Measurements from ENCODE around the gene PVALEF. TPM values are rescaled to one million over a fixed set of nuclear protein-coding genes. Genes with fewer than 3 reads are reported as not detected.

Gene PVALEF
- polyA plus RNA-seq, 1 of the 3 experiments (the other 2 are of a cell fraction): not detected

- TF ChIP-seq JUND (IDR thresholded peaks at IDR 0.05): no peak
Observed at GRCh38 chr17:81228834-81229665, 63.7 kb downstream of the PVALEF start.

GRCh38 chr17:81229666-81229920 is 64.3 kb downstream of the PVALEF start:
- Histone ChIP-seq H3K9me2 (no peaks in the 10 kb centered on the region), H3K79me2 (ENCODE audit: insufficient read depth) (no peaks in the 10 kb centered on the region), H3K27me3 (ENCODE audit: insufficient read depth) (no peaks in the 10 kb centered on the region), H4K20me1 (ENCODE audit: insufficient read depth) (no peaks in the 10 kb centered on the region), H3K36me3 (replicated peaks in 1 of 2; ENCODE audit: control insufficient read depth in 1 of 2, insufficient read depth in 2 of 2, low read length in 1 of 2) (peaks cover 0 to 46% of the 10 kb centered on the region in 2 experiments), H3K9me3 (no peaks in the 10 kb centered on the region), H2AFZ (ENCODE audit: low read depth) (no peak overlapping the region), H3K4me1 (ENCODE audit: control insufficient read depth in 1 of 2, insufficient read depth in 2 of 2, low read depth in 1 of 2, low read length in 1 of 2) (no peaks in the 10 kb centered on the region), H3K4me3 (ENCODE audit: low read depth in 2 of 2, low read length in 1 of 2) (no peak overlapping the region), H3K4me2 (no peak overlapping the region), H3K9ac (no peak overlapping the region), H3K27ac (ENCODE audit: low read depth in 2 of 2, low read length in 1 of 2) (no peak overlapping the region), H3F3A (replicated peaks; ENCODE audit: insufficient read depth) (peaks cover 13% of the 10 kb centered on the region)
- TF ChIP-seq PBX3 (IDR thresholded peaks at IDR 0.05): no peak
- no peak for TF ChIP-seq RXRA (IDR thresholded peaks at IDR 0.05; ENCODE audit: borderline replicate concordance, low read depth)
- TF ChIP-seq FOSL2 (IDR thresholded peaks at IDR 0.05; ENCODE audit: borderline replicate concordance, low read depth): no peak
- no peak for TF ChIP-seq RCOR1 (IDR thresholded peaks at IDR 0.05; ENCODE audit: low read length)
- no peak for TF ChIP-seq CTCF (IDR thresholded peaks at IDR 0.05)
- no peak for TF ChIP-seq RAD21 (IDR thresholded peaks at IDR 0.05; ENCODE audit: low read length)
- no peak for TF ChIP-seq TEAD4 (IDR thresholded peaks at IDR 0.05; ENCODE audit: borderline replicate concordance, insufficient read depth)
- no peak for TF ChIP-seq USF1 (IDR thresholded peaks at IDR 0.05; ENCODE audit: borderline replicate concordance, low read depth)
- ChIA-PET CTCF (interaction anchor here (0.8 to 4.4 kb wide), 5 partner anchors 10 to 127 kb away, joined by 3 to 23 read pairs (median 4); partner anchors contain the start of genes NDUFAF8 and TEPSIN), POLR2A (interaction anchor here (2.7 kb wide), 1 partner anchor 9 kb away, joined by 9 read pairs; the partner anchor contains the start of genes NDUFAF8 and TEPSIN)
- no peak for DNase-seq
- WGBS (ENCODE audit: low lambda C conversion rate): 93% methylated on average over 14 of the region's 14 CpGs

More at GRCh38 chr17:81228834-81229665, 63.7 kb downstream of the PVALEF start:
- no peaks in the 10 kb centered on the region for H3K9me3 ChIP-seq
- no peaks in the 10 kb centered on the region for H3K9me2 ChIP-seq
- ChIA-PET CTCF (interaction anchor here (0.9 to 4.4 kb wide), 5 partner anchors 10 to 256 kb away, joined by 3 to 23 read pairs (median 5); partner anchors contain the start of genes NDUFAF8 and TEPSIN), POLR2A (interaction anchor here (2.7 kb wide), 1 partner anchor 10 kb away, joined by 9 read pairs; the partner anchor contains the start of genes NDUFAF8 and TEPSIN)
- H3K36me3 ChIP-seq (replicated peaks in 1 of 2; ENCODE audit: control insufficient read depth in 1 of 2, insufficient read depth in 2 of 2, low read length in 1 of 2): peaks cover 0 to 46% of the 10 kb centered on the region in 2 experiments
- no peak overlapping the region for H2AFZ ChIP-seq (ENCODE audit: low read depth)
- no peaks in the 10 kb centered on the region for H3K79me2 ChIP-seq (ENCODE audit: insufficient read depth)
- WGBS (ENCODE audit: low lambda C conversion rate): 93% methylated on average over 32 of the region's 32 CpGs
- no peak for DNase-seq
- no peak overlapping the region for H3K4me3 ChIP-seq (ENCODE audit: low read depth in 2 of 2, low read length in 1 of 2)
- H3K4me2 ChIP-seq: no peak overlapping the region
- H3K9ac ChIP-seq: no peak overlapping the region
- H3F3A ChIP-seq (replicated peaks; ENCODE audit: insufficient read depth): peaks cover 13% of the 10 kb centered on the region
- no peaks in the 10 kb centered on the region for H3K4me1 ChIP-seq (ENCODE audit: control insufficient read depth in 1 of 2, insufficient read depth in 2 of 2, low read depth in 1 of 2, low read length in 1 of 2)
- no peaks in the 10 kb centered on the region for H3K27me3 ChIP-seq (ENCODE audit: insufficient read depth)
- no peaks in the 10 kb centered on the region for H4K20me1 ChIP-seq (ENCODE audit: insufficient read depth)
- no peak overlapping the region for H3K27ac ChIP-seq (ENCODE audit: low read depth in 2 of 2, low read length in 1 of 2)
